ENCODE results near the gene DNAJB6.

DNAJB6 gene

DNA sequence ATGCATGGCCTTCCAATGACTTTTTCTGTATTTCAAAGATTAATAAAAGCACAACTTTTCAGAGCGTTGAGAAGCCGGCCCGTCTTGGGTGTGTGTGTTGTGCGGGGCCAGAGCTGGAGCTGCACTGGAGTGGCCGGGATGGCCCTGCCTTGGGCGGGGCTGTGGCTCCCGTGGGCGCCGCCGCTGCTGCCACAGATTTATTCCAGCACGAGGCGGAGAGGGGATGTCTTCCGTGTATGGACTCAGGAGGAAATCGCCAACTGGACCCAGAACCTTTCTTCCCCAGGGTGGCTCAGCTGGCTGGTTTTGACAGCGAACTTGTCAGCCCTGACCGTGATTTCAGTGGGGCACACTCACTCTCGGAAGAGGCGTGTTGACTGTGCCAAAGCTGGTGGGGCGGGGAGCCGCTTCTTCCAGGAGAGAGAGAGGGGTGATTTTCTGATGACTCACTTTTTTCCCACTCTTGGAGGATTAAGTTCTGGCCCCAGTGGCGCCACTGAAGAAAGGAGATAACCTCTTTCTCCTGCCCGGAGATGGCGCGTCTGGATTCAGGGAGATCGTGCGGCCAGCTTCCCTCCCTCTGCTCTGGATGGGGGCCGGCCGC lies 72.4 kb downstream of the DNAJB6 start:
- H3K4me3 ChIP-seq (ENCODE audit: low read length), result no peak overlapping the region
- H3K9me3 ChIP-seq (ENCODE audit: insufficient read depth, low read depth, low read length), result no peaks in the 10 kb centered on the region
- H3K4me1 ChIP-seq (ENCODE audit: insufficient read depth, low read length), result peaks cover 17% of the 10 kb centered on the region; the same call in 1 of the 2 replicates
- H3K9ac ChIP-seq (ENCODE audit: low read depth, low read length), result no peak overlapping the region
- H3K36me3 ChIP-seq (ENCODE audit: insufficient read depth, low read depth, low read length), result peaks cover 45% of the 10 kb centered on the region
- H3K27ac ChIP-seq (ENCODE audit: low read length), result no peak overlapping the region
- H3K27me3 ChIP-seq (ENCODE audit: insufficient read depth, low read length), result no peaks in the 10 kb centered on the region

DNA sequence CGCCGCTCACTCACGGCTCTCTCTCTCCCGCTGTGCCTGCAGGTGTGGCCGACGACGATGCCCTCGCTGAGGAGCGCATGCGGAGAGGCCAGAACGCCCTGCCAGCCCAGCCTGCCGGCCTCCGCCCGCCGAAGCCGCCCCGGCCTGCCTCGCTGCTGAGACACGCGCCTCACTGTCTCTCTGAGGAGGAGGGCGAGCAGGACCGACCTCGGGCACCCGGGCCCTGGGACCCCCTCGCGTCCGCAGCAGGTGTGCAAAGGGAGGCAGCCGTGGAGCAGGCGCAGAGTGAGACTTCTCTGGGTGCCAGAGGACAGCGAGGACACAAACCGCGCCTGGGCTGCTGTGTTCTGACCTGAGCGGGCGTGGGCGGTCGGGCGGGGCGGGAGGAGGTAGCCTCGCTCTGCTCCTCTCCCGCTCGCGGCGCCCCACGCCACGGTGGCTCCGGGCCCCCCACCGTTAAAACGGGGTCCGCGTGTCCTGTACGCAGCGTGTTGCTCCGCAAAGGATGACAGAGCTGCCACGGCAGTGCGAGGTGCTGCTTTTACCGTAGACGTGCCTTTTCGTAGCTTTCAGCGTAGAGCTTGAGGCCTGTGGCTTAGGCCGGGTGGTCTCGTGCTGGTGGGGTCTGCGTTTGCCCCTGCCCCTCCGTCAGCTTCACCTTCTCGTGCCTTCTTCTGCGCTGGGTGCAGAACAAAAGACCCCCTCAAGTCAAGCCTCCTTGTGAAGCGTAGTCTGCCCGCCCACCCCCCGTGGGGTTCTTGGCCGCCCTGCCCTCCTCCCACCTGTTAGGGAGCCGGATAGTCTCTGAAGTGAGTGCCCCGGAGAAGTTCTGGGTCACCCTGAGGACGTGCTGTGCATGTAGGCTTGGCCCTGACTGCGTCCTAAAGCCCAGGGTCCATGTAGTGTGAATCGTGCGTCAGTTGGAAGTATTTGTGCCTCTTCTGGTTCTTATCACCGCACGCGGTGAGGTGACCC lies 73.2 kb downstream of the DNAJB6 start:
- no peak overlapping the region for H3K9ac ChIP-seq (ENCODE audit: low read depth, low read length)
- no peak overlapping the region for H3K4me3 ChIP-seq (ENCODE audit: low read length)
- peaks cover 17% of the 10 kb centered on the region; the same call in 1 of the 2 replicates for H3K4me1 ChIP-seq (ENCODE audit: insufficient read depth, low read length)
- no peaks in the 10 kb centered on the region for H3K9me3 ChIP-seq (ENCODE audit: insufficient read depth, low read depth, low read length)
- H3K36me3 ChIP-seq (ENCODE audit: insufficient read depth, low read depth, low read length), result peaks cover 47% of the 10 kb centered on the region
- no peaks in the 10 kb centered on the region for H3K27me3 ChIP-seq (ENCODE audit: insufficient read depth, low read length)
- no peak overlapping the region for H3K27ac ChIP-seq (ENCODE audit: low read length)

DNA sequence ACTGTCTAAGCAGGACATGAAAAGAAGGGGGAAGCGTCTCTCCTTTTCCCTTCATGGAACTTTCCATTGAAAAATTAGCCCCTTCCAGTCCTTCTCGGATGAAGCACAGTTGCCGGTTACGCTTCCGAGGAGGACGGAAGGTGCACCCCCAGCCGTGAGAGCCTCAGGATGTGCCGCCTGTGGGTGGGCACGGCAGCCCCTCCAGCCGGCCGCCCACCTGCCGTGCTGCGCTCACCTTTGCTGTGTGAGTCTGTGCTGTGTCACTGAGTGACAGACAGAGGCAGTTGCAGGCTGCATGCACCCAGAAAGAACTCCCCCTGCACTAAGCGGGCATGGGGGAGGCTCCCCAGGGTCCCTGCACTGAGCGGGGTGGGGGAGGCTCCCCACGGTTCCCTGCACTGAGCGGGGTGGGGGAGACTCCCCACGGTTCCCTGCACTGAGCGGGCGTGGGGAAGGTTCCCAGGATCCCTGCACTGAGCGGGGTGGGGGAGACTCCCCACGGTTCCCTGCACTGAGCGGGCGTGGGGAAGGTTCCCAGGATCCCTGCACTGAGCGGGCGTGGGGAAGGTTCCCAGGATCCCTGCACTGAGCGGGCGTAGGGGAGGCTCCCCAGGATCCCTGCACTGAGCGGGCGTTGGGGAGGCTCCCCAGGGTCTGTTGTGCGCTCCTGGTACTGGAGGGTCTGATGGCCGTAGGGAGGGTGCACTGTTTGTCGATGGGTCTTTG lies 74.2 kb downstream of the DNAJB6 start:
- Histone ChIP-seq H3K9ac (ENCODE audit: low read depth, low read length) (no peak overlapping the region), H3K36me3 (ENCODE audit: insufficient read depth, low read depth, low read length) (peaks cover 48% of the 10 kb centered on the region)

DNA sequence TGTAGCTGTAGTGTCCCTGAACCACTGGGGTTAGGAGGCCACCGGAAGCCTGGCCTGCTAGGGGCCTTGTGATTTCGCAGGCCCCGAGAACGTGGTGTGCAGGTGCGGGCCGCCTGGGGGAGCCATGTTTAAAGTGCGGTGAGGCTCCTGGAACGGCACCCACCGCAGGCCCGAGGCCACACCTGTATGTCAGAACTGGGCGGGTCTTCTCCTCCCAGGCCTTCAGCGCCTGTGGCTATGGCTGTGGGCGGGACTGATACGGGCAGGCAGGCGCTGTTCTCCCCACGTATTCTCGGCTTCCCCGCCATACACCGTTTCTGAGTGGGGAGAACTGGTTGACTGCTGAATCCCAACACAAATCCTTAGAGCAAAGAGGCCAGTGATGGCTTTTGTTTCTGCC lies 74.8 kb downstream of the DNAJB6 start:
- peaks cover 17% of the 10 kb centered on the region; the same call in 1 of the 2 replicates for H3K4me1 ChIP-seq (ENCODE audit: insufficient read depth, low read length)
- H3K27me3 ChIP-seq (ENCODE audit: insufficient read depth, low read length), result no peaks in the 10 kb centered on the region
- no peaks in the 10 kb centered on the region for H3K9me3 ChIP-seq (ENCODE audit: insufficient read depth, low read depth, low read length)
- no peak overlapping the region for H3K4me3 ChIP-seq (ENCODE audit: low read length)
- no peak overlapping the region for H3K9ac ChIP-seq (ENCODE audit: low read depth, low read length)
- no peak overlapping the region for H3K27ac ChIP-seq (ENCODE audit: low read length)
- H3K36me3 ChIP-seq (ENCODE audit: insufficient read depth, low read depth, low read length), result peaks cover 51% of the 10 kb centered on the region

More for the DNA sequence above, 74.2 kb downstream of the DNAJB6 start:
- H3K4me3 ChIP-seq (ENCODE audit: low read length), result no peak overlapping the region
- H3K27ac ChIP-seq (ENCODE audit: low read length), result no peak overlapping the region
- no peaks in the 10 kb centered on the region for H3K27me3 ChIP-seq (ENCODE audit: insufficient read depth, low read length)
- no peaks in the 10 kb centered on the region for H3K9me3 ChIP-seq (ENCODE audit: insufficient read depth, low read depth, low read length)
- peaks cover 17% of the 10 kb centered on the region; the same call in 1 of the 2 replicates for H3K4me1 ChIP-seq (ENCODE audit: insufficient read depth, low read length)

DNA sequence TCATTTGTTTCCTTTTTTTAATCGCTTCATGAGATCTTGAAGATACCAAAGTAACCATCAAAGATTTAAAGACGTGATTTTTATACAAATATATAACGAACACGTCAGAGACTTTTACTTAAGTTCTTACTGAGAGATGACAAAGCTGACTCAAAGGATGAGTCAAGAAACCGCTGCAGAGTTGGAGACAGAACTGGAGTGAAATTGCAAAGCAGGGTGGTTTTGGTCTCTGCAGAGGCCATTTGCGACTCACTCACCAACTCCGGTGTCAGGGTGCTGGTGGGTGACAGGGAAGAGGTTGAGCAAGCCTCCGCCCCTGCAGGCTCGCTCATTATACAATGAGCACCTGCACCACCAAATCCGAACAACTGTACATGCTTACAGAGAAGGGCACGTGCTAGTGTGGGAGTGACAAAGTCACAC lies 75.2 kb downstream of the DNAJB6 start:
- Histone ChIP-seq H3K4me3 (ENCODE audit: low read length) (no peak overlapping the region), H3K27me3 (ENCODE audit: insufficient read depth, low read length) (no peaks in the 10 kb centered on the region), H3K4me1 (ENCODE audit: insufficient read depth, low read length) (peaks cover 17% of the 10 kb centered on the region; the same call in 1 of the 2 replicates), H3K9ac (ENCODE audit: low read depth, low read length) (no peak overlapping the region), H3K36me3 (ENCODE audit: insufficient read depth, low read depth, low read length) (peaks cover 55% of the 10 kb centered on the region), H3K9me3 (ENCODE audit: insufficient read depth, low read depth, low read length) (no peaks in the 10 kb centered on the region), H3K27ac (ENCODE audit: low read length) (no peak overlapping the region)

DNA sequence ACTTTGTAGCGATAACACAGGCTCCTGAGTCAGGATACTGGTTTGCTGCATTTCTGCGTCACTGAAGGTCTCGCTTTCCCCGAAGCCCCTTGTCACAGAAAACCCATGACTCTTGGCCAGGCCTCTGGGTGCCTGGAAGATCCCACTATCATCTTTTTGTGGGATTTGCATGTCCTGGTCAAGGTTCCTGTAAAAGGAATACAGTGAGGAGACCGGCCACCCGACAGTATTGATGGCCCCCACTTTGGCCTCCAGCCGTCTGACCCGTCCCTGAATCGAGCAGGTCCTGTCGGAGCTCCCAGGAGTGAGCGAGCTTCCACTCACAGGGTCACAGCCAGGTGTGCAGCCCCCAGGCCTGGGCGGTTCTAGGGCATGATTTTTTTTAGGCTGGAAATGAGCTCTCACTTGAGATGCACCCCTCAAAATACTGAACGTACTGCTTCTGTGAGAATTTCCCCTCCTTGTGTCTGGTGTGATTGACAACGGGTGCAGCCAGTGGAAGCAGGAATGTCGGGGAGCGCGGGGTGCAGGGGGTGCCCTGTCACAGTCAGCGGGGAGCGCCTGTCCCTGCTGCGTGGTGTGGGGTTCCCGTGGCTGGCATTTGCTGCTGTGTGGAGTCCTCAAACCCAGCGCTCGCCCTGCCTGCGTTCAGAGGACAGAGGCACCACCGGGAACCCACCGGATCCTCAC lies 75.8 kb downstream of the DNAJB6 start:
- H3K9me3 ChIP-seq (ENCODE audit: insufficient read depth, low read depth, low read length), result no peaks in the 10 kb centered on the region
- H3K4me3 ChIP-seq (ENCODE audit: low read length), result no peak overlapping the region
- H3K9ac ChIP-seq (ENCODE audit: low read depth, low read length), result peak overlapping the region; percentile 32; the same call in 1 of the 2 replicates
- H3K36me3 ChIP-seq (ENCODE audit: insufficient read depth, low read depth, low read length), result peaks cover 56% of the 10 kb centered on the region
- peak overlapping the region; percentile 56 for H3K27ac ChIP-seq (ENCODE audit: low read length)
- no peaks in the 10 kb centered on the region for H3K27me3 ChIP-seq (ENCODE audit: insufficient read depth, low read length)
- peaks cover 17% of the 10 kb centered on the region; the same call in 1 of the 2 replicates for H3K4me1 ChIP-seq (ENCODE audit: insufficient read depth, low read length)

DNA sequence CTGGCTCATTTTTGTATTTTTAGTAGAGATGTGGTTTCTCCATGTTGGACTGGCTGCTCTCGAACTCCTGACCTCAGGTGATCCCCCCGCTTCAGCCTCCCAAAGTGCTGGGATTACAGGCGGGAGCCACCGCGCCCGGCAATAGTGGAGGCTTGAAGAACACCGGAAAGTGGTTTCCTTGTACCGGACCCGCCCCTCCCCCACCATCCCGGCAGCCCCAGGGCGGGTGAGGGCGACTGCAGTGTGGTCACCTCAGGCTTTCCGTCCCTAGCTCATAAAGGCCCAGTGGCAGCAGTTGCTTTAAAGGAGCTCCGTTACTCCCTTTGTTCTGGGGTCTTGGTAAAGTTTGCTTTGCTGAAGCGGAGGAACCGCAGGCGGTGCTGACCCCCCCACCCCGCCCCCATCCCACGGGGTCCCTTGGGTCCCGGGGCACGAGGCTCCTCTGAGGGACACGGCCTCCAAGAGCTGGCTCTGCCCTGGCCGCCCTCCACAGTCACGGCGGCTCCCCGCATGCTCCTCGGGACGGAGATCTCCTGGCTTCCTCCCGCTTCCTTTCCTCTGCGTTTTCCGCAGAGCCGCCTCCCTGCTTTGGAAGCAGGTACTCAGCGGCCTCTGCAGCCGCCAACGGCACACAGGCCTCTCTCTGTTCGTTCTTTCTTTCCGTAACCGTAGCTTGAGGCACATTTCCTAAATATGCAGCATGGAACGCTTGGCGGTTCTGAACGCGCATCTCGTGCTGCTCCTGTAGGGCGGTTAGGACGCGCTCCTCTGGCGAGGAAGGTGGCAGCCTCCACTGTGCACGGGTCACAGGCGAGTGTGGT lies 77.3 kb downstream of the DNAJB6 start:
- peaks cover 51% of the 10 kb centered on the region for H3K36me3 ChIP-seq (ENCODE audit: insufficient read depth, low read depth, low read length)
- no peak overlapping the region for H3K9ac ChIP-seq (ENCODE audit: low read depth, low read length)
- no peaks in the 10 kb centered on the region for H3K9me3 ChIP-seq (ENCODE audit: insufficient read depth, low read depth, low read length)
- peaks cover 17% of the 10 kb centered on the region; the same call in 1 of the 2 replicates for H3K4me1 ChIP-seq (ENCODE audit: insufficient read depth, low read length)
- no peak overlapping the region for H3K27ac ChIP-seq (ENCODE audit: low read length)
- no peak overlapping the region for H3K4me3 ChIP-seq (ENCODE audit: low read length)
- no peaks in the 10 kb centered on the region for H3K27me3 ChIP-seq (ENCODE audit: insufficient read depth, low read length)

DNA sequence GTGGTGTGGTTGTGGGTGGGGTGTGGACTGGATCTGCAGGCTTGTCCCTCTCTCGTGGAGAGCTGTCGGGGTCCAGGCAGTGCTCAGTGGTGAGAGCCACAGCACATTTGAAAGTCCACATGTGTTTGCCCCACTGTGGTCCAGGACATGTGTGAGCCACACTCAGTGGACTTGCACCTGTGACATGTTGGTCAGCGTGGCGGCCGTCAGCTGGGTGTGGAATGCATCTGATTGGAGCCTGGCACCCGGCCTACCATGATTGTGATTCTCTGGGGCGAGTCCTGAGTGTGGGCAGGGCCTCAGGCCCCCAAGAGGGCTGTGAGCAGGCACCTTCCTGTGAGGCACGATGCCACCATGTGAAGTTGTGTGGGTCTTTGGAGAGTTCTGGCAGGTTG lies 77.9 kb downstream of the DNAJB6 start:
- Histone ChIP-seq H3K9ac (ENCODE audit: low read depth, low read length) (no peak overlapping the region), H3K36me3 (ENCODE audit: insufficient read depth, low read depth, low read length) (peaks cover 51% of the 10 kb centered on the region), H3K27me3 (ENCODE audit: insufficient read depth, low read length) (no peaks in the 10 kb centered on the region), H3K4me1 (ENCODE audit: insufficient read depth, low read length) (peaks cover 17% of the 10 kb centered on the region; the same call in 1 of the 2 replicates), H3K4me3 (ENCODE audit: low read length) (no peak overlapping the region), H3K27ac (ENCODE audit: low read length) (no peak overlapping the region), H3K9me3 (ENCODE audit: insufficient read depth, low read depth, low read length) (no peaks in the 10 kb centered on the region)

DNA sequence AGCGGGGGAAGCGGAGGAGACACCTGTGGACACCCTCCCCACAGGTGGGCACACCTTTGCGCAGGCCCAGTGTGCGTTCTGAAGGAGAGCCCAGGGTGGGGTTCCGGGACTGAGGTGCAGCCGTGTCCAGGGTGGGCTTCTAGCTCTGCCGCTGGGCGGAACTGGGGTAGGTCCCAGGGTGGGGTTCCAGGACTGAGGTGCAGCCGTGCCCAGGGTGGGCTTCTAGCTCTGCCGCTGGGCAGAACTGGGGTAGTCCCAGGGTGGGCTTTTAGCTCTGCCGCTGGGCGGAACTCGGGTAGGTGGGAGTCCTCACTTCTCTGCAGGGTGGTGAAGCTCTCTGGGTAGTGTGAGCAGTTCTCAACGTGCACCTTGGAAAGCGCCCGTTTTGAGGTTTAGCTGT lies 78.7 kb downstream of the DNAJB6 start:
- Histone ChIP-seq H3K4me3 (ENCODE audit: low read length) (no peak overlapping the region), H3K27me3 (ENCODE audit: insufficient read depth, low read length) (no peaks in the 10 kb centered on the region), H3K27ac (ENCODE audit: low read length) (no peak overlapping the region), H3K9me3 (ENCODE audit: insufficient read depth, low read depth, low read length) (no peaks in the 10 kb centered on the region), H3K36me3 (ENCODE audit: insufficient read depth, low read depth, low read length) (peaks cover 49% of the 10 kb centered on the region), H3K4me1 (ENCODE audit: insufficient read depth, low read length) (peaks cover 17% of the 10 kb centered on the region; the same call in 1 of the 2 replicates), H3K9ac (ENCODE audit: low read depth, low read length) (no peak overlapping the region)

DNA sequence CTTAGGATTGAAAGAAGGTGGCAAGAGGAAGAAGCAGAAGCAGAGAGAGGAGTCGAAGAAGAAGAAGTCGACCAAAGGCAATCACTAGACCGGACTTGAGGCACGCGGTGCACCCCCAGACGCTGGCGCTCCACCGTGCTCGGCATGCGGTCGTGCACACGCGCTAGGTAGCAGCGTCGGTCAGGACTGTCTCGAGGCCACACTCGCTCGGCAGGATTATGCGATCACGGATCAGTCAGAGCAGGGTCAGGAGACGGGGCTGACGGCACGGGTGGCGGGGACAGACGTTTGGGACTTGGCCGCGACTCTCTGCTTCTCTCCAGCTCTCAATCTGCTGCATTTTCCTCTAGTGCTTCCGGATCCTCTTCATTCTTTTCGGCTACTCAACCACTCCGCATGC lies 79.2 kb downstream of the DNAJB6 start:
- Histone ChIP-seq H3K36me3 (ENCODE audit: insufficient read depth, low read depth, low read length) (peaks cover 44% of the 10 kb centered on the region), H3K9me3 (ENCODE audit: insufficient read depth, low read depth, low read length) (no peaks in the 10 kb centered on the region), H3K4me3 (ENCODE audit: low read length) (no peak overlapping the region), H3K27ac (ENCODE audit: low read length) (no peak overlapping the region), H3K4me1 (ENCODE audit: insufficient read depth, low read length) (peaks cover 17% of the 10 kb centered on the region; the same call in 1 of the 2 replicates), H3K27me3 (ENCODE audit: insufficient read depth, low read length) (no peaks in the 10 kb centered on the region), H3K9ac (ENCODE audit: low read depth, low read length) (no peak overlapping the region)

All from iPS-20b (cell line).